NT2/D1 (cell line): ENCODE data around the gene STON1.
A peak's percentile ranks its signal among the peaks of the same experiment; 100 is the strongest.

Experiments
- DNase-seq: peaks from one replicate; pipeline ENCODE4 v3.0.0-alpha.2; 2011; ENCODE audit warnings: low read depth, low spot score
- H3K27me3 ChIP-seq: 2 replicates; pipeline ENCODE4 v1.6.0; 2011; ENCODE audit warnings: mild to moderate bottlenecking; ENCODE audit not compliant: insufficient read length, insufficient read depth
- H3K36me3 ChIP-seq: 2 replicates; pipeline ENCODE4 v1.6.1; 2011; ENCODE audit warnings: mild to moderate bottlenecking, low read length, mixed read lengths; ENCODE audit not compliant: insufficient read depth, insufficient read length
- H3K4me1 ChIP-seq: 2 replicates; pipeline ENCODE4 v1.5.1; 2011; ENCODE audit not compliant: insufficient read depth, insufficient read length
- H3K4me3 ChIP-seq: 2 replicates; pipeline ENCODE4 v1.5.1; 2011; ENCODE audit warnings: low read depth; ENCODE audit not compliant: insufficient read length
- H3K9ac ChIP-seq: 2 replicates; pipeline ENCODE4 v1.6.0; 2011; ENCODE audit warnings: low read depth; ENCODE audit not compliant: insufficient read length
- H3K9me3 ChIP-seq: 2 replicates; pipeline ENCODE4 v1.5.1; 2011; ENCODE audit warnings: mild to moderate bottlenecking, low read length; ENCODE audit not compliant: insufficient read depth
- SUZ12 ChIP-seq: IDR thresholded peaks from 2 replicates; pipeline ENCODE4 v1.6.1; 2011; ENCODE audit not compliant: insufficient read length, insufficient read depth; ENCODE audit errors: extremely low read depth
- YY1 ChIP-seq: IDR thresholded peaks from 2 replicates; pipeline ENCODE4 v1.6.1; 2011; ENCODE audit not compliant: insufficient read length, insufficient read depth
- ZNF274 ChIP-seq: IDR thresholded peaks from 2 replicates; pipeline ENCODE4 v1.6.1; 2011; ENCODE audit warnings: mild to moderate bottlenecking, low read depth, low read length

STON1 gene

DNA sequence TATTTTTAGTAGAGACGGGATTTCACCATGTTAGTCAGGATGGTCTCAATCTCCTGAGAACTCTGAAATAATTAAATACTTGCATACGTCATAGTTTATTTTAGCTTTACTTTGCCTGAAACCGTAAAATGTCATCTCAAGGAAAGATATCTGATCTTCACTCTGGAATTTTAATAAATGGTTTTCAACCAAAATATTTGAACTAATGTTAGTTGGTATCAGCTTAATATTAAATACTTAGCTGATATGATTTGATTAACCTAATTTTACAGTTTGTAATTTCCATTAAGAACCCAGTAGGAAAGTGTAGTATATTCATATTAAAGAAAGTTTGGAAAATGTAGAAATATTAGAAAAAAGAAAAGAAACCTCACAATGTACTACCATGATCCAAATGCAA, 41.4 kb upstream of the STON1 start:
- Histone ChIP-seq H3K36me3 (peaks cover 18% of the 10 kb centered on the region), H3K9ac (no peak overlapping the region), H3K4me1 (no peaks in the 10 kb centered on the region), H3K27me3 (no peaks in the 10 kb centered on the region), H3K9me3 (no peaks in the 10 kb centered on the region), H3K4me3 (no peak overlapping the region)
- no peak for DNase-seq
- TF ChIP-seq SUZ12 (no peak), ZNF274 (no peak), YY1 (no peak)

DNA sequence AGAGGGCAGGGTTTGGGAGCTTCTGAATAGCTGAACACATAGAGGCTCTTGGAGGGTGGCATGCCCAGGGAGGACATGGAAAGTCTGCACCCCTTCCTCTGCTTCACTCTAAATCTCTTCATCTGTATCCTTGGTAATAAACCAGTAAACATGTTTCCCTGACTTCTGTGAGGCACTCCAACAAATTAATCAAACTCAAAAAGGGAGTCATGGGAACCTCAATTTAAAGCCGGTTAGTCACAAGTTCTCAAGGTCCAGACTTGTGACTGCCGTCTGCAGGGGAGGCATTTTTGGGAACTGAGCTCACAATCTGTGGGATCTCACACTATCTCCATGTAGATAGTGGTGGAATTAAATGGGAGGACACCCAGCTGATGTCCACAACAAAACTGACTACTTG, 33.1 kb upstream of the STON1 start:
- DNase-seq: no peak
- no peak overlapping the region for H3K9ac ChIP-seq
- no peaks in the 10 kb centered on the region for H3K9me3 ChIP-seq
- no peak for TF ChIP-seq ZNF274
- no peak for TF ChIP-seq YY1
- TF ChIP-seq SUZ12: no peak
- H3K4me1 ChIP-seq: no peaks in the 10 kb centered on the region
- no peaks in the 10 kb centered on the region for H3K27me3 ChIP-seq
- H3K36me3 ChIP-seq: peaks cover 17% of the 10 kb centered on the region
- H3K4me3 ChIP-seq: no peak overlapping the region

DNA sequence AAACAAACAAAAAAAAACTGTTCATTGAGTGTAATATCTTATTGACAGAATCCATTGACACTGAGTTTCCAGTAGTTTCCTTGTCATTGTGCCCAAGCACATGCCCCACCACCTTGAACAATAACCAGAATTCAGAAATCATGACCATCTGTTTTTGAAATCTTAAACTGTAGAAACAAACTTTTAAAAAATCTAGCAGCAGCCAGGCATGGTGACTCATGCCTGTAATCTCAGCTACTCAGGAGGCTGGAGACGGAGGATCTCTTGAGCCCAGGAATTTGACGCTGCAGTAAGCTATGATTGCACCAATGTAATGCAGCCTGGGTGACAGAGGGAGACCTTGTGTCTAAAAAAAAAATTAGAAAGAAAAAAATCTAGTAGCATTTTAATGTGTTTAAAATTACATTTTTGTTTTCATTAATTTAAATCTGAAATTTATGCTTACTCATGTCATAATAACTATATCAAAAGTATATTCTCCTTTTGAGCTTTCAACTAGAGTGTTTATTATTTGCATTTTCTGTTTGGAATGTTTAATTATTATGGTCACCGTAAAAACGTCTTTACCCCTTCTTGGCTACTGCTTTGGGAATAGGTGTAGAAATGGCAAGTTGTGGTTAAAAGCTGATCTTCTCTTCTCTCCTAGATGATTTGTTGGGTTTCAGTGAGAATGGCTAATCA, 25.2 kb upstream of the STON1 start:
- Histone ChIP-seq H3K36me3 (peaks cover 11% of the 10 kb centered on the region), H3K9ac (no peak overlapping the region), H3K4me1 (no peaks in the 10 kb centered on the region), H3K9me3 (no peaks in the 10 kb centered on the region), H3K4me3 (no peak overlapping the region), H3K27me3 (no peaks in the 10 kb centered on the region)
- DNase-seq: no peak
- TF ChIP-seq SUZ12 (no peak), ZNF274 (no peak), YY1 (no peak)

DNA sequence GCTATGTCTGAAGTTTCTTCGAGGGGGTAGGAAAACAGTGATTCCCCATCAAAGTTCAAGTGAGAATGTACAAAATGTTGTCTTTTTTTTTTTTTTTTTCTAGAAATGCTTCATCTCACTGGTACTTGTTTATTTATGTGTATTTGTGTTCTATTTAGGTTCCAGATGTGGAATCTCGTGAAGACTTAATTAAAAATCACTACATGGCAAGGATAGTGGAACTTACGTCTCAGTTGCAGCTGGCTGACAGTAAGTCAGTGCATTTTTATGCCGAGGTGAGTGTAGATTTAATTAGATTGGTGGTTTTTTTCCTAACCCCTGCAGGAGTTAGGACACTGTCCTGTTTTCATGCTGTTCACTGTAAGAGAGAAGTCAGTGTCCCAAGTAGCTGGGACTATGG, 22.8 kb upstream of the STON1 start:
- TF ChIP-seq ZNF274: no peak
- TF ChIP-seq YY1: no peak
- no peak for TF ChIP-seq SUZ12
- Histone ChIP-seq H3K9me3 (no peaks in the 10 kb centered on the region), H3K27me3 (no peaks in the 10 kb centered on the region), H3K9ac (no peak overlapping the region), H3K36me3 (peaks cover 16% of the 10 kb centered on the region), H3K4me3 (no peak overlapping the region), H3K4me1 (no peaks in the 10 kb centered on the region)
- no peak for DNase-seq

DNA sequence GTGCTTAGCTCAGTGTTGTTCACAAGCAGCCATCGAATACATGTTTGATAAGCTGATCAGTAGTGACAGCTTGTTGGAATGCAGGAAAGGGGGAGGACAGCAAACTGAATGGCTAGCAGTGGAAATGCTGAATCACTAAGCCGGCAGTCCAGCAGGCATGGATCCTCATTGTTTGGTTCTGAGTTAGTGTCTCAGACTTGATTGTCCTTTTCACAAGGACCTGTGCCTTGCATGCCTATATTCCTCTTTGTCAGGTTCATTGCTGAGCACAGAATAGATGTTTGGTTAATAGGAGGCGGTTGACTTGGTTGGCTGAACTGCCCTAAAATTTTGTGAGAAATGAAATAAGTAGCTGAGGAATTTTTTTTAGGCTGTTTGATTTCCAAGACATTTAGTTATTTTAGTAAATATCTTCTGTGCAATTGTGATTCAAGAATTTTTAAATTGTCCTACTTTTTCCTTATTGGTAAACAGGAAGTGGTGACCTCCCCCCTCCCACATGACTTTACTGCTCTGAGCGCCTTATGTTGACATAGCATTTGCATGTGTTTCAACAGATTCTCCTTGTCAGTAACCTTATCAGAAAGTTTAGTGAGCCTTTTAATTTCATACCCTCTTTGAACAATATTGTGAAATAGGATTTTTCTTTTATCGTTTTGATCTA, 21.4 kb upstream of the STON1 start:
- H3K9ac ChIP-seq: no peak overlapping the region
- TF ChIP-seq ZNF274 (no peak), SUZ12 (no peak), YY1 (no peak)

DNA sequence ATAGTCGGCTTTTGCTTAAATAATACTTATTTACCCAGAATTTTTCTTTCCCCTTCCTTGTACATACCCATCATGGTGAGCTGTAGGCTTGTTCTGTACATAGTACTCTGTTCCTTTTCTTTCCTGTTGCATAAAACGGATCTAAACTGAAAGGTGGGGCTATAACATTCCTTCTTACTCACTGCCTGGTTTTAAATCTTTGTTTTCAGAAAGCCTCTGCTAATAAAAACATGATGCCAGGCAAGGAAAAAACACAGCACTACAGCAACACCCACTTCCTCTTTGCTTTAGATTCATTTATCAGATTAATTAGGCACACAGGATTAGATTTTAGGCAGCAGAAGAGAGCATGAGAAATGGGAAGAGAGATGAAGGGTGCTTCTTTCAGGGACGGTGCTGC, 19.6 kb upstream of the STON1 start:
- no peaks in the 10 kb centered on the region for H3K27me3 ChIP-seq
- peaks cover 21% of the 10 kb centered on the region for H3K36me3 ChIP-seq
- no peak overlapping the region for H3K4me3 ChIP-seq
- H3K4me1 ChIP-seq: no peaks in the 10 kb centered on the region
- DNase-seq: no peak
- H3K9me3 ChIP-seq: no peaks in the 10 kb centered on the region
- no peak for TF ChIP-seq SUZ12
- no peak for TF ChIP-seq ZNF274
- no peak for TF ChIP-seq YY1
- H3K9ac ChIP-seq: no peak overlapping the region

More for the DNA sequence above, 21.4 kb upstream of the STON1 start:
- H3K4me1 ChIP-seq: no peaks in the 10 kb centered on the region
- peak; percentile 74 for DNase-seq
- no peak overlapping the region for H3K4me3 ChIP-seq
- no peaks in the 10 kb centered on the region for H3K9me3 ChIP-seq
- H3K36me3 ChIP-seq: peaks cover 20% of the 10 kb centered on the region
- H3K27me3 ChIP-seq: no peaks in the 10 kb centered on the region

DNA sequence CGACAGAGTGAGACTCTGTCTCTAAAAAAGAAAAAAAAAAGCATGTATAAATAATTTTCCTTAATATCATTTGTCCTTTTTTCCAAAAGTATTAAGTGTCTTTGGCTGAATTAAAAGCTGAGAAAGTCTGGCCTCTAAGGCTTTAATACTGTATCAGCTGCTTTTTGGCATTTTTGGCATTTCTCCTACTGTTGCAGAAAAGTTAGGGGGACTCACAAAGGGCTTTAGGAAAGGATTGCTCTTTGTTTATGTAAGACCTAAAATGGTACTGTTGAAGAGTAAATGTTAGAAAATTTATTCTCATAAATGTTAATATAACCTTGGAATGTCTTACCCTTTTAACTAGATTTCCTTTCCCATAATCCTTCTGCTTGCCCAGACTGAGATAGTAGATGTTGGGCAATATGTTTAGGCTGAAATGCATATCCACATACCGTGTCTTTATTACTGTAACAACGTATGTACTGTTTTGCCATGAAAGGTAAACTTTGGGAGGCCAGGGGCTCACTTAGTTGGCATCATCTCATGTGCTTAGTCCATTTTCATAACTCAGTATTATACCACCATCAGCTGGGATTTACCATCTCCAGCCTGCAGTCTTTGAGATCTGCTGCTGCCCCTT, 18.0 kb upstream of the STON1 start:
- TF ChIP-seq SUZ12 (no peak), ZNF274 (no peak), YY1 (no peak)
- Histone ChIP-seq H3K27me3 (no peaks in the 10 kb centered on the region), H3K9ac (no peak overlapping the region), H3K36me3 (peaks cover 29% of the 10 kb centered on the region), H3K9me3 (no peaks in the 10 kb centered on the region), H3K4me3 (no peak overlapping the region), H3K4me1 (no peaks in the 10 kb centered on the region)
- DNase-seq: no peak
